Measurements from ENCODE around the gene RHCE. TPM values are rescaled to one million over a fixed set of nuclear protein-coding genes. Genes with fewer than 3 reads are reported as not detected.
"Not testable (repeated sequence)": the region's sequence is repeated elsewhere in the genome, so short reads cannot be mapped to it uniquely, and the experiment has no call there.

RHCE gene
- total RNA-seq, 1 donor from 2014 or later: 0.57 TPM

DNA sequence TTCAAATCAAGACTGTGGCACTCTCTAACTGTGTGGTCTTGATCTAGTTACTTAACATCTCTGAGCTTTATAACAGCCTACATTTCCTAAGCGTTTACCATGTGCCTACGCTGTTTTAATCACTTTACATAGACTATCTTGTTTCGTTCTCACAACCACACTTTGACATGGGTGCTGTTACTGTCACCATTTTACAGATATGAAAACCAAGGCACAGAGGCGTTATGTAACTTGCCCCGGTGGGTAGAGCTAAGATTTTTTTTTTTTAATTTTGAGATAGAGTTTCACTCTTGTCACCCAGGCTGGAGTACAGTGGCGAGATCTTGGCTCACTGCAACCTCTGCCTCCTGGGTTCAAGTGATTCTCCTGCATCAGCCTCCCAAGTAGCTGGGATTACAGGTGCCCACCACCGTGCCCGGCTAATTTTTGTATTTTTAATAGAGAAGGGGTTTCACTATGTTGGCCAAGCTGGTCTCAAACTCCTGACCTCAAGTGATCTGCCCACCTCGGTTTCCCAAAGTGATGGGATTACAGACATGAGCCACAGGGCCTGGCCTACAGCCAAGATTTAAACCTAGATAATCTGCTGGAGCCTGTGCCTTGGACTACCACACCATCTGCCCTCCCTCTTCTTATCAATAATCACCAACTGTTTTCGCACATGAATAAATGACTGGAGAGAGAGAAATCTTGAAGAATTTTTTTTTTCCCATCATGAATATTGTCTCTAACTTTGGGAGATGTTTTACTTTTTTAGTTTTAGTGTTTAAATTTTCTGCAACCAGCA, 10.8 kb downstream of the RHCE start:
- DNase-seq (ENCODE audit: low spot score); intact Hi-C loops (cut with DNase I): not testable (repeated sequence)

DNA sequence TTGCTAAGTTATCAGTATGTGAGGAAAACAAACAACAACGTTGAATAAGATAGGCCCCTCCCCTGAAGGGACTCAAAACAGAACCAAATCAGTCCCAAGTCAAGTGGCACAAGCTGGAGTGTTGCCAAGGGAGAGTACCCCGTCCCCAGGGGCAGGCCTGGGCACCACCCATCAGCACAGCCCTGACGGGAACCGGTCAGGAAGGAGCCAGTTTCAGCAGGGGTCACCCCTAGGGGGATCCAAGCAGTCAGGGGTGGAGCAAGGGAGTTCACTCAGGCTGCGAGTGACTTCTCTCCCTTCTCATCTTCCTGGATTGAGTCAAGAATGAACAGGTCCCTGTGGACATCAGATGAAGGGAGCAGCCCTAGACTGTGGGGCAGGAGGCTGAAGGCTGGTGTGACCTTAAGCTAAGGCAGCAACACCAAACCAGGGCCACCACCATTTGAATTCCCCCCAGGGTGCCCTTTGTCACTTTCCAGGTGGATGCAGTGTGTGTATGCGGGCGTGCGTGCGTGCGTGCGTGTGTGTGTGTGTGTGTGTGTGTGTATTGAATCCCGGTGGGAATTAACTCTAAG, 14.8 kb downstream of the RHCE start:
- intact Hi-C loops (cut with DNase I); DNase-seq (ENCODE audit: low spot score): not testable (repeated sequence)

DNA sequence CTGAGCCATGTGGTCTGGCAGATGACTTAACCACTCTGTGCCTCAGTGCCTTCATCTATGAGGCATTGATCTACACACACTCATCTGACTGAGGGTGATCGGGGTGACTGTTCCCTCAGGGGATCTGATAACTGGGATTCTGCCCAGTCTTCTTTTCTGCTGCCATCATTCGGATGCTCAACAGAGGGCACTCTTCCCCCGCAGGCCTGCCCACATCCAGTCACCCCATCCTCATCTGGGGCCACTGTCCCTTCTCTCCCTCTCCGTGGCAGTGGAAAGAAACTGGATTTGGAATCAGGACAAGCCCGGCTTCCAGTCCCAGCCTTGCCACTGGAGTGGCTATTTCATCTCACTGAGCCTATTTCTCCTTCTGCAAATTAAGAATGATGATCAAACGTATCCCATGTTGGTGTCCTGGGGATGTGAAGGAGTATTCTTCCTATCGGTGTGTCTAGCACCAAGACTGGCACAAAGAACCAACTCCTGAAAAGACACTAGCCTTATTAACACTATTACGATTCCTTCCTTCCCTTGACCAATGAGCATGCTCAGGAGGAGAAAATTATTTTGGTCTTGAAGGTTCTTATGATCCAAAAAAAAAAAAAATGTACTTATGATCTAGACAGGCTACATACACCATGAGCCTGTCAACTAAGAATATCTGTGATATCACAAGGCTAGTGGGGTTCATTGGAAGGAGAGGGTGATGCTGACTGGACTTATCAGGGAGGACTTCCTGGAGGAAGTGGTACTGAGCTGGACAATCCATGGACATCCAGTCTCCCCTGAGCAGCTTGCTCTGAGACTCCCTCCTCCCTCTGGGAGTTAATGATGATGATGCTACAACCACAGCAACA, 17.4 kb downstream of the RHCE start:
- intact Hi-C loops (cut with DNase I): loop anchor here (5.0 kb wide), 1 partner anchor 114 kb away; no protein-coding TSS in a partner anchor
- DNase-seq (ENCODE audit: low spot score): not testable (repeated sequence)

DNA sequence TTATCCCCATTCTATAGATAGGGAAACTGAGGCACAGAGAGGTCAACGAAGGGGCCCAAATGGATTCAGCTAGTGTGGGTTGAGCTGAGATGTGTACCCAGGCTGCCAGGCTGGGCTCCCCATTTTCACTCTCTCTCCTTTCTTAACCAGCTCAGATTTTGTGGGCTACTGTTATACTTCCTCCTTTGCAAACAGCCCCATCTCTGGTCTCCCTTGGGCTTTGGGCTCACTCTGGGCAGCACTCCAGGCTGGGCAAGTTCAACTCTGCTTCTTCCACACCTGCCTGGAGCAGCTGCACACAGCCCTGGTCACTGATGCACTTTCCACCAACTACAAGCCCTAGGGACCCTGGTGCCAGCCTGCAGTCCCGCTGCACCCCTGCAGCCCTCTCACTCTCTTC, 22.5 kb downstream of the RHCE start:
- DNase-seq (ENCODE audit: low spot score); intact Hi-C loops (cut with DNase I): not testable (repeated sequence)

DNA sequence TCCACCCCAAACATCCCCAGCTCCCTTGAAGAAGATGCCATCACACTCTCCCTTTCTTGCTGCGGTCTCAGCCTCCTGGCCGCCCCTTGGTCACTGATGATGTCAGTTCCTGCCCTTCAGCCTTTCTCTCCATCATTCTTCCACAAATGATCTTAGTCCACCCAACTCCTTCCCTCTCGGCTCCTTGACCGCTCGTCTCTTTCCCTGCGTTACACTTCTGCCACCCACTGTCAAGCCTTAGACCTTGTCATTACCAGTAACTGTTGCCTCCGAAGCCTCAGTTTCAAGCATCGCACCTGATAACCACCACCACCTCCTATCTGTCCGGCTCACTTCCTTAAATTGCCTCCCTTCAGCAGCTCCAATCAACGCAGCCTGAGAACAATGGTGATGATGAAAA, 23.1 kb downstream of the RHCE start:
- DNase-seq (ENCODE audit: low spot score); intact Hi-C loops (cut with DNase I): not testable (repeated sequence)

DNA sequence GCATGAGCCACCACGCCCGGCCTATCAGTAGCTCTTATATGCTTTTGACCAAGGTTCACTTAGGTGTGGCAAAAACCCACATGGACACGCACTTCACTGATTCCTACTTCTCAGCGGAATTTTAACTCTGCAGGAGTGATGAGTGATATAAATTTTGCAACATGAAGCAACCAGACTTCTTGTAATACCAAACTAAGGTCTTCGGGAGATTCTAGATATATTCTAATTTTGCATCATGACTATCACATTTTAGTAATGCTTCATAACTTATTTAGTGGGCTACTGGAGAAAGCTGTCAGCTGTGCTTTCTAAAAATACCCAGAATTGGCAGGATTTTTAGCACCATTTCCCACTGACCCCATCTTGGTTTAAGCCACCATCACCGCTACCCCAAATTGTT, 27.8 kb downstream of the RHCE start:
- DNase-seq (ENCODE audit: low spot score): no peak
- intact Hi-C loops (cut with DNase I): no loop called here

DNA sequence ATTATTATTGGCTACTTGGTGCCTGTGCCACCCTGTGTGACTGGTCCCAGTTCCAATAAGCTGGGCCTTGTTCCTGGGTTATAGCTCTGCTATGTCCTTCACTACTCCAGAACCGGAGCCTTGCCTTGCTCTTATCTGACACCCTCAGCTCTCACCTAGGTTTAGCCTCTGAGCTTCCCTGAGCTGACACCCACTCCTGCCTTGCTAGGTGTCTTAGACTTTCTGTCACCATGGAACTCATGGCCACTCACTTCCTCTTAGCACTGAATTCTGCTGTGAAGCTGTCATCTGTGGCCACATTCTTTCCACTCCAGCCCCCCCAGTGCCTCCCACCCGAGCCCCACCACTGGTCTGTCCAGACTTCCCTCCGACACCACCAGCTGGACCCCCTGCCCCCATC, 30.9 kb downstream of the RHCE start:
- DNase-seq (ENCODE audit: low spot score); intact Hi-C loops (cut with DNase I): not testable (repeated sequence)

DNA sequence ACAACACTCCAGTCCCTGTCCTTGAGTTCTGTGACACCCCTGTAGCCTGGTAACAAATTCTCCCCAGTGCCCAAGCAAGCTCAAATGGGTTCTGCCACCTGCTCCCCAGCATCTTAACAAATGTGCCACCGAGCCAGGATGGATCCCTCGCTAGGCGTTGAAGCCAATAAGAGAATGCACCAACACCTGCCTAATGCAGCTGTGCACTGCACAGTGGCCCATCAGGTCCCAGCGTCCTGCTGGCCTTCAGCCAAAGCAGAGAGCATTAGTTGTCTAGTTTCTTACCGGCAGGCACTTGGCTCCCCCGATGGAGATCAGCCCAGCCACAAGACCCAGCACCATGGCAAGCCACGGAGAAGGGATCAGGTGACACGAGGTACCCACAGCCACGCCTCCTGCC, 31.9 kb downstream of the RHCE start:
- intact Hi-C loops (cut with DNase I); DNase-seq (ENCODE audit: low spot score): not testable (repeated sequence)

DNA sequence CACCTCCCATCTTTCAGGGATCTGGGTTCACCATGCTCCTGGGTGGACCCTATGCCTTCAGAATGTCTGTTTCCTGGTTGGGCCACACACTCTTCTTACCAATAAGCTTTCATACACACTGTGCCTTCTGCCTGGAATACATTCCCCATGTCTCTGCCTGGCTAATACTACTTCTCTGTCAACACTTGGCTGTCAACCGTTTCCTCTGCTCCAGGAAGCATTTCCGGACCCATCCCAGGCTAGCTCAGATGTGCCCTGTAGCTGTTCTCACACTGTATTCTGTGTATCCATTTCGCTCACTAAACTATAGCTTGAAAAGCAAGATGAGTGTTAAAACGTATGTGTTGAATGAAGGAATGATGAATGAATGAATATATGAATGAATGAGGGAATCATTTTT, 33.5 kb downstream of the RHCE start:
- intact Hi-C loops (cut with DNase I); DNase-seq (ENCODE audit: low spot score): not testable (repeated sequence)

DNA sequence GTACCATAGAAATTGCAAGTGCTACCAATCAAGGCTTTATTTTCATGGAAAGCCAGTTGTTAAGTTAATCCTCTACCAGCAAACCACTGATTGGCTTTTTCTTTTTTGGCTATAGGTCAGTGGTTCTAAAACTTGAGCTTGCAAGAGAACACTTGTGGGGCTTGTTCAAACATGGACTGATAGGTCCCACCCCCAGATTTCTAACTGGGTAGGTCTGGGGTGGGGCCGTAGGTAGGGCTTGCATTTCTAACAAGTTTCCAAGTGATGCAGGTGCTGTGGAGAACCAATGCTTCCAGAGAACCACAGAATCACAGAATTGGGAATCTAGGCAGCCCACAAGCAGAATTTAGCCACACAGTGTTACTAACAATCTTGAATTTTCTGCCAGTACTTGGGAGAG, 36.8 kb downstream of the RHCE start:
- intact Hi-C loops (cut with DNase I); DNase-seq (ENCODE audit: low spot score): not testable (repeated sequence)

DNA sequence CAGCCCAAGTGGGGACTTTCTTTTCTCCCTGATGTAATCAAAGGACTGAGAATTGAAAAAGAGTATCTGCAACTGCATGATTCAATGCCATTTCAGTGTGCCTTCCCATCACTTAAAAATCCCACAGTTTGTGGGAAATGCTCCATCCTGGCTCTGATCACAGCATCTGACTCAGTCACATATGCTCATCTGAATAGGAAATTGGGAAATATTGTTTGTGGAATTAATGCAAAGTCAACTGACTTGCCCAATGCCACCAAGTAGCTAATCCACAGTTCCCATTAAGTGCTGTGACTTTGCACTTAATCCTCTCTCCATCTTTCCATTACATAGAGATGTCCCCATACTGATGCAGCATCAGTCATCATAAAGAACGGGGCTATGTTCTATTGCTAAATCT, 37.5 kb downstream of the RHCE start:
- intact Hi-C loops (cut with DNase I); DNase-seq (ENCODE audit: low spot score): not testable (repeated sequence)

DNA sequence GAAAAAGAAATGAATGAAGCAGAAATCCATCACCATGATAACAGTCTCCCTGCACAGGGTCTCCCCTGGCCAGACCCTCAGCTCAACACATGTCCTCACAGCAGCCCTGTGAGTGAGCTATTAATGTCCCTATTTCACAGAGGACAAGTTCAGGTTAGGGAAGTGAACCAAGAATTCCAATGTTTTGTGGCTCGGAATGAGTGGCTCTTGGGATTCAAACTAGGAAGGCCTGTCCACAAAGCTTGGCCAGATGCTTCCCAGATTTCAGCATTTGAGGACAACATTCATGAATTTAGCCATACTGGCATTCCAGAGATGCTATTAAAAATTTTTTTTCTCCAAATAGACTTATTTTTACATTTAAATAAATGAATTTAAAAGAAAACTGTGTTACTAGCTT, 38.1 kb downstream of the RHCE start:
- intact Hi-C loops (cut with DNase I); DNase-seq (ENCODE audit: low spot score): not testable (repeated sequence)

DNA sequence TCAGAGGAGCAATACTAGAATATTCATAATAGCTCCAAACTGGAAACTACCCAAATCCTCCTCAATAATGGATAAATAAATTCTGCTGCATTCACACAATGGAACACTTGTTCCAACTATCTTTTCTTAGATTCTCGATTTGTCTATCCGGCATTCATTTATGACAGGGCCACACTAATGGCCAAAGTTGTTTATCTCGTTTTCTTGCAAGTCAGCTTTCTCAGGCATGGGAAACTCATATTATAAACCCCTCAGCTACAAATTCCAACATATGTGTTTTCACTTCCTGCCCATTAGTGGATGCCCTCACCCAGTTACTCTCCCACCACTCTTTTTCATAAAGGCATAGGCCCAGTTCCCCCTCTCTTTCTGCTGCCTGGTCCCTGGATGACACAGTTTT, 42.3 kb downstream of the RHCE start:
- DNase-seq (ENCODE audit: low spot score); intact Hi-C loops (cut with DNase I): not testable (repeated sequence)

DNA sequence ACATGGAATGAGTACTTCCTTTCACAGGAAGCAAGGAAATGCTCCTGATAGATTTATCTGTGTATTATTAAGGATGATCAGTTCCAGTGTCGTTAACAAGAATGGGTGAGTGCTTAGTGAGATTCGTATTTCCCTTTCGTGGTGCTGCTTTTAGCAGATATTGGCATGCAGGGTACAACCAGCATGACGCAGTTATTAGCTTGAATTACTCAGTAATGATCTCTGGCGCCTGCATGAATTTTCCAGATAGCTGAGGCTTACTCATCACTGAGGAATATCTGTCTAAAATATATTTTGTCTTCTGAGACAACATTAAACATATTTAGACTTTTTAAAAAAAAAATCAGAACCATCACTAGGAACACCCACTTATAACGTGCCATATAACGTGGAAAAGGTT, 48.9 kb downstream of the RHCE start:
- DNase-seq (ENCODE audit: low spot score); intact Hi-C loops (cut with DNase I): not testable (repeated sequence)

DNA sequence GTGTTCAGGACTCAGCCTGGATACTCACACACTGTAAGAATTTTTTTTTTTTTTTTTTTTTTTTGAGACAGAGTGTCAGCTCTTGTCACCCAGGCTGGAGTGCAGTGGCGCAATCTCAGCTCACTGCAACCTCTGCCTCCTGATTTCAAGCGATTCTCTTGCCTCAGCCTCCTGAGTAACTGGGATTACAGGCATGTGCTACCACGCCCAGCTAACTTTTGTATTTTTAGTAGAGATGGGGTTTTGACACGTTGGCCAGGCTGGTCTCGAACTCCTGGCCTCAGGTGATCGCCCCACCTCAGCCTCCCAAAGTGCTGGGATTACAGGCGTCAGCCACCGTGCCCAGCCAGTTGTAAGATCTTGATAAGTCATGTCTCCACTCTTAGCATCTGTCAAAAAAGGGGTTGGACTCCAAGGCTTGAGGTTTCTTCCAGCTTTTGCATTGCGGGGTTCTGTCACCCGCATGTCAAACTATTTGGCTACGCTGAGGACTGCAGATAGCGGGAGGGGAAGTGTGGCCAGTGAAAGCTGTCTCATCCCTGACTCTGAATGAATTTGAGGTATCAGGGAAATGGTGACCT, 50.8 kb downstream of the RHCE start:
- DNase-seq (ENCODE audit: low spot score); intact Hi-C loops (cut with DNase I): not testable (repeated sequence)

DNA sequence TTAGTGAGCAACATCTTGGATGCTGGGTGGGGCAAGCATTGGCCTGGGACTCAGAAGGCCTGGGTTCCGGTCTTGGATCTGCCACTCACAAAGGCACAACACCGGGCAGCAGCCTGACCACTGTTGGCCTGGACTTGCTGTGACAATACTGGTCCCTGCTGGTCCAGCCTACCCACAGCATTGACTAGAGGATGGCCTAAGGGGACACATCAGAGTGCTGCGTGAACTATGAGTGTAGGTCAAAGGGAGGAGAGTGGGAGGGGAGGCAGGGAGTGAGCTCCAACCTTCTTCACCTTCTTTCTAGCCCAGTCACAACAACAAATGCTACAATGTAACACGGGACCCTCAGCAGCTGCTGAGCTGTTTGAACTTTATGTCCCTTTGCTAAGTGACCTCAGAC, 51.4 kb downstream of the RHCE start:
- DNase-seq (ENCODE audit: low spot score): no peak
- intact Hi-C loops (cut with DNase I): no loop called here

DNA sequence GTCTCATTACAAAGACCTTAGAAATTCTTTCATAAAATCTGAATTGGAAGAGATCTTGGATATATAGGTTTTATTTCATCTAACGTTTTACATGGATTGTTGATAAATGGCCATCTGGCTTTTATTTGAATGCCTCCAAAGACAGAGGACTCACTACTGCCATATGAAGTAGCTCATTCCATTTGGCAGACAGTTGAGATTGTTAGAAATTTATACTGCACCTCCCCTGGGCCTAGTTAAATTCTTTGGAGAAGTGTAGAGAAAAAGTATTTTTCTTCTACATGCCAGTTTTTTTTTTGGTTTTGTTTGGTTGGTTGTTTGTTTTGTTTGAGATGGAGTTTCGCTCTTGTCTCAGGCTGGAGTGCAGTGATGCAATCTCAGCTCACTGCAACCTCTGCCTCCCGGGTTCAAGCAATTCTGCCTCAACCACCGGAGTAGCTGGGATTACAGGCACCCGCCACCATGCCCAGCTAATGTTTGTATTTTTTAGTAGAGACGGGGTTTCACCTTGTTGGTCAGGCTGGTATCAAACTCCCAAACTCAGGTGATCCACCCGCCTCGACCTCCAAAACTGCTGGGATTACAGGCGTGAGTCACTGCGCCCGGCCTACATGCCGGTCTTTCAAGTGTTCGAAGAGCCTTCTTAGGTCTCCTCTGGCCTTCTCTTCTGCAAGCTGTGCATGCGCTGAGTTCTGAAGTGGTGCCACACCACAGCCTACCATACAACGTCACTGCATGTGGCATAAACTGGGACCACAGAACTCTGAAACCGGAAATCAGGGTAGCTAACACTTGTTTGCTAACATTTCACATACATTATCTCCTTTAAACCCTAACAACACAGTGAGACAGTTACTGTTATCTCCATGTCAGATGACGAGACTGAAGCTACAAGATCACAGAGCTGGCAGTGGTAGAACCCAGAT, 57.7 kb downstream of the RHCE start:
- intact Hi-C loops (cut with DNase I); DNase-seq (ENCODE audit: low spot score): not testable (repeated sequence)

DNA sequence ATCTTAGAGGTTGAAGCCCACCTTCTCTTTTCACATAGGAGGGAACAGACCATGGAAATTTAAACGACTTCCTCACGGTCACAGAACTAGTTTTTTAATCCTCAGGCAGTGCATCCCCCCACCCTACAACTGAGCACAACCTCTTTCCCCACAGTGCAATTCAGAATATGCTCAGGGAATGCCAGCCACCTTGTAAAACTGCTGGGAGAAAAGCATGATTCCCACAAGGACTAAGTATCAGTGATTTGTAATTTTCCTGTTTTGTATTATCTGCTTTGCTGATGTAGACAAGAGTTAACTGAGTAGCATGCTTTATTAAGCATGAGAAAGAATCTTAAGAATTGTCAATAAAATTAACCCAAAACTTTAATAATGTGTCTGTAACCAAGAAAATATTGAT, 58.7 kb downstream of the RHCE start:
- DNase-seq (ENCODE audit: low spot score): no peak
- intact Hi-C loops (cut with DNase I): no loop called here
